Measurements from ENCODE around the gene TXNRD1.

- TF ChIP-seq CTCF (IDR thresholded peaks at IDR 0.05 in 8 of 11, conservative IDR thresholded peaks at IDR 0.05 in 3 of 11) (no peak), POLR2AphosphoS5 (IDR thresholded peaks at IDR 0.05) (no peak)
Measured at GRCh38 chr12:104352106-104352713, 136.6 kb downstream of the TXNRD1 start.

Data from spleen (tissue), 7 donors.